Measurements from ENCODE around the gene SAC3D1.

DNA sequence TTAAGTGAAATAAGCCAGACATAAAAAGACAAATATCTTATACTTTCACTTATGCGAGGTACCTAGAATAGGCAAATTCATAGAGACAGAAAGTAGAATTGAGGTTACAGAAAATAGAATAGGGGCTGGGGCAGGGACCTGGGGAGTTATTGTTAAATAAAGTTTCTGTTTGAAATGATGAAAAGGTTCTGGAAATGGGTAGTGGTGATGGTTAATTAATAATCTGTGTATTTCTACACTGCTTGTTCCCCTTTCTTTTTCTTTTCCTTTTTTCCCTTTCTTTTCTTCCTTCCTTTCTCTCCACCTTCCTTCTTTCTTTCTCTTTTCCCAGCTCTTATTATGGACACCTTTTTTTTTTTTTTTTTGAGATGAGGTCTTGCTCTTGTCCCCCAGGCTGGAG, 14.5 kb downstream of the SAC3D1 start:
- TF ChIP-seq CTCF (IDR thresholded peaks at IDR 0.05) (no peak), POLR2A (IDR thresholded peaks at IDR 0.05) (no peak)

Data from adrenal gland (tissue), 5 donors.